Left hindlimb (tissue), 1 donor: ENCODE data around the gene EYA3.

Source experiments
- DNase-seq: peaks from one replicate; pipeline ENCODE4 v3.0.0-alpha.2; 2018

The EYA3 gene

DNA sequence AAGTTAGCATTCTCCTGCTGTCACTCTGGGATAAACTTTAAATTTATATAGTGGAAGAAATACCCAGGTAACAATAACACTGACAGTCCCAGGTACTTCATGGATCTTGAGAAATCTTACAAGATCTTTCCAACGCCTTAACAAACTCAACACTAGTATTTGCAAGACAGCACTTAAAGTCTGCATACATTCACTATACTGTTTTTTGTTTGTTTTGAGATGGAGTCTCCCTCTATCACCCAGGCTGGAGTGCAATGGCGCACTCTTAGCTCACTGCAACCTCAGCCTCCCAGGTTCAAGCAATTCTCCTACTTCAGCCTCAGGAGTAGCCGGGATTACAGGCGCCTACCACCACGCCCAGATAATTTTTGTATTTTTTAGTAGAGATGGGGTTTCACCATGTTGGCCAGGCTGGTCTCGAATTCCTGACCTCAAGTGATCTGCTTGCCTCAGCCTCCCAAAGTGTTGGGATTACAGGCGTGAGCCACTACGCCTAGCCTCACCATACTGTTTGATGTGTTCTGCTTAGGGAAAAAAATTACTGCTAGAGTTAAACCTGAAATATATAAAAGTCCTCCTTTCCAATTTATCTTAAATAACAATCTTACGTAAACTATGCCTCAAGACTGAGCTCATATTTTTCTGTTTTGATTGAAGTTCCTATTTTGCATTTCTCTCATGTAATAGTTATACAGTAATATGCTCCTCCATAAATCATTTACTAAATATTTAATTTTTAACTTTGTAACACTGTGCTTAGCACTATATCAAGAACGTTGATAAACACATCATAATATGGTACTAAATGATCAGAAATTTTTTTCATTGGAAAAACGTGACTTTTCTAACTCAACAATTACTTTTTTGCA is 17.5 kb downstream of the EYA3 start:
- DNase-seq, result no peak

DNA sequence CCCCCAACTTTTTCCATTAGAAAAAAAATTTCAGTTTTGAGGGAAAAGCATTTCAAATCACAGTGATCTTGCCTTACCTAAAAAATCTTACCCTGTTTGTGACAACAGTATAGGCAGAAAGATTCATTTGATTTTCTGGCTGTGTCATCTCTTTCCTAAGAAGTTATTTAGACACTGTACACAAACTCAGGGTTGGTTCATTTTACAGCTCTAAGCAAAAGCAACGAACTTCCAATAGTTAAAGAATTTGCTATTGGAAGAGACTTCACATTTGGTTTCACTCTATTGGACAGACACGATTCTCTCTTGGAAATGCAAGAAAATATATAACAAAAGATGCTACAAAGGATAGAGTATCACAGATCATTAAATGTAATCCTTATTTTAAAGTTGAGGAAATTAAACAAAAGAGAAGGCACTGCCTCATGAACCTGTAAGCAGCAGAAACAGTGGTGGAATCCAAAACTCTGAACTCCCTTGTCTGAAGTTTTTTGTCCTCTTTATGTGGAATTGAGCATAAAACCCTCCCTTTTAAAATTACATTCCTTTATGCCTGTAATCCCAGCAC is 20.8 kb downstream of the EYA3 start:
- no peak for DNase-seq

DNA sequence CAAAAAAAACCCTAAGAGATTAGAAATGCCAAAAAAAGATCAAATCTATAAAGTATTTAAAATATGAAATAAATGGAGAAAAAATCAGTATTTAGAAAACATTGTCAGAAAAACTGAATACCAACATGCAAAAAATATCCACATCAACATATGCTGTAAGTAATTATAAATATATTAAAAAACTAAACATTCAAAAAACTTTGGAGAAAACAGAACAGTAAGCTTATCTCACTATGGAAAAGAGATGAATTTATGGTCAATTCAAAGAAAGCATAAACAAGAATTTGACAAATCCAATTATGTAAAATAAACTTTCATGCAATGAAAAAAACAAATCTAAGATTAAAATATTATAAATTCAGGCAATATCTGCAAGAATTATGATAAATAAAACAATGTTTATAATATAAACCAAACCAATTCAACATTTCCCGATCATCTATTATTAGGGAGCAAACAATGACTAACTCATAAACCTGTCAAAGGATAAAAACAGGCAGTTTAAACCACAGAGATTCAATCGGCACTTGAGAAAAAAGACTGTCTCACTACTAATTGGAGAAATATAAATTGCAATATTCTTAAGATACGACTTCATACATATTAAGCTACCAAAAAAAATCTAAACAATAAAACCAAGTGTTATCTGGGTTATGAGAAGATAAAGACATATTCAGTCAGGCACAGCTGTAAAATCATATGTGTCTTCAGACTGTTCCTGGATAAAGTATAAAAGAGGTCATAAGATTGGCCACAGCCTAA is 21.8 kb downstream of the EYA3 start:
- no peak for DNase-seq

DNA sequence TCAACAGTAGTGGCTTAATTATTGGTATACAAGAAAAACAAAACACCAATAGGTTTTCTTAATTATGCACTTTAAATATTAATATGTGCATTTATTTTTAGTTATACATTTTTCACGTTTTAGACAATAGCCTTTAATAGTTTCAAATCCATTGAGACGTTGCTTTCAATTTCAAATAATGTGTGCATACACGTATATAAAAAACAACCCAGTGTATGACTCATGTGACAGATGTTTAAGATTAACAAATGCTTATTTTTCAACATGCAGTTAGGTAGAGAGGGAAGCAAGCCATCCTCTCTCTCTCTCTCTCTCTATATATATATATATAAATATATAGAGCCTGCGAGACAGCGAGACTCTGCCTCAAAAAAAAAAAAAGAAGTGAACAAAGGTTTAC is 24.3 kb downstream of the EYA3 start:
- DNase-seq, result no peak

DNA sequence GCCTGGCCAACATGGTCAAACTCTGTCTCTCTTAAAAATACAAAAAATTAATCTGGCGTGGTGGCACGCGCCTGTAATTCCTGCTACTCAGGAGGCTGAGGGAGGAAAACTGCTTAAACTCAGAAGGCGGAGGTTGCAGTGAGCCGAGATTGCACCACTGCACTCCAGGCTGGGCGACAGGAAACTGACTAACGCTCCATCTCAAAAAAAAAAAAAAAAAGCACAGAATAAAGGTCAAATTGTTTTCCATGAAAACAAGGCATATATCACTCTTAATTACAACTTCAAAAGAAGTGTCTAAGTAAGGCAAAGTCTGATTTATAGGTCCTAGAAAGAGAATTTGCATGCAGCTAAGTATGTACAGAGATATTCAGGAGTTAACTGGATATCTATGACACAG is 25.6 kb downstream of the EYA3 start:
- no peak for DNase-seq

DNA sequence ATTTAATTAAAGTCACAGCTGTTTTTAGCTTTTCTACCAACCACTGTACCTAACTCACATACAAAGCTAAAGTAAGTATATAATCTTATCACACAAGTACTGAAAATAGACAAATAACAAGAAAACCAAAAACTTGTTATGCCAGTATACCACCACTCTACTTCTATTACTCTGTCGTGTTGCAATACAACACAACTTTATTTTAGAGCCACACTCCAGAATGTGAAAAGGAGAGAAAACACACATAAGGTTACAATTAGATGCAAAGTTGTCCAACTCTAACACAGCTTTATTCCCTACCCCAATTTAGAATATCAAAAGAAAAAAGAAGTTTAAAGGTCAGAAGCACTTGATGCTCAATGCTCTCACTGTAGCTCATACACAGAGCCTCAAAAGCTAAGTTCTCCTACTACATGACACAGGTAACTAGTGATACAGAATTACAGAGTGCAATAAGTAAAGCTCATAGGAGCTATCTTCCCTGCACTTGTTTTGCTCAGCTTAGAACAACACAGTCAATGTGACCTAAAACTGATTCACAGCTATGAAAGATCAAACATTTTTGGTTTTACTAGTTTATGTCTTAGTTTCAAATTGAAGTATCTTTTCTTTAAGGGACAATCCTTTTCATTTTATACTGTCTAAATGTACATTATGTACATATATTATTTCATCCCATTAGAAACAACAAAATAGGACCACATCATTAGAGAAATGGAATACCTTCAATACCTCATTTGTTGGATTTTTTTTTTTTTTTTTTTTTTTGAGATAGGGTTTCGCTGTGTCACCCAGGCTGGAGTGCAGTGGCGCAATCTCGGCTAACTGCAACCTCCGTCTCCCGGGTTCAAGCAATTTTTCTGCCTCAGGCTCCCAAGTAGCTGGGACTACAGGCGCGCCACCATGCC is 29.2 kb downstream of the EYA3 start:
- no peak for DNase-seq

DNA sequence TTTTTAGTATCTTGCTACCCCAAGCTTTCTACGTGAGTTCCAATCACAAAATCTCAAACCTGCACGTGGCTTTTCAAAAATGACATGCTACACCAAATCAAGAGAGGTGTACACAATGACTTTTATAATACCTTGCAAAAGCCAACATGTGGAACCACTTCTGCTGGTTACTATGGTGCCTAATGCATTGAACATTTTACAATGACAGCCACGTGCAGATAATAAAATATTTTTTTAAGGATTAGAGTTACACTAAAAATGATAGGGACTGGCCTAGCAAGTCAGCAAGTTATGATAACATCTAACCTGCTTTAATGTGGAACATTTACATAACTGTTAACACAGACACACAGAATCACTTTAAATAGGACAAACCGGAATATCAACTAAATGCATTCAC is 30.2 kb downstream of the EYA3 start:
- DNase-seq, result no peak

DNA sequence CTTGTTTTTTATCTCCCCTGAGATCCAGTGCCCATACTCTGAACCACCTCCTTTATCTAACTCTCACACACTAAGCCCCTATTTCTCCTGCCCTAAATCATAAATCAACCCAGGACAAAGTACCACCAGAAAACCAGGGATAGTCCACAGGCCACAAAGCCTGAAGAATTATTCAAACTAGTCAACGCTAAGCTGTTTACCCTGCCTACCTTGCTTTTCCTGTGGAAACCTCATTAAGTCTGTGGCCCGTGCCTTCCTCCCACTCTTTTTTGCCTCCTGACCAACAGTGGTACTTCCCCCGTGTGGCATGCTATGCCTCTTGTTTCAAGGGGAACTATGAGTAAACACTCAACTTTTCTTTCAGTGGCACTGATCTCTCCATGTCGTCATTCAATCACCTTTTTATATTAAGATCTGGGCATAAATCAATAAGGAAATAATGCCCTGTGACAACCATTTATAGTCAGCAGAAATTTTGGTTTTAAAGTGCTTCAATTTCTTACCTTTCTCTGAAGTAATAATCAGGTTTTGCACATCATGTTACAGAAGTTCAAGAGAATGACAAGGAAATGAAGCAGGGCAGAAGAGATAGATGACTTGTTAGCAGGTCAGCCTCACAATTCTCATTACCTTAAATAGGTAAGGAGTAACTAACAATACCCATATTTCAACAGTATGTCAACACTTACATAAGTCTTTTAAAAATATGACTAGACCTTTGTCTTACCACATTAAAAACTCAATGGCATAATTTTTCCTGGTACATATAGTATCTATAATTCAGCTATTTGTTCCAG is 32.1 kb downstream of the EYA3 start:
- no peak for DNase-seq

DNA sequence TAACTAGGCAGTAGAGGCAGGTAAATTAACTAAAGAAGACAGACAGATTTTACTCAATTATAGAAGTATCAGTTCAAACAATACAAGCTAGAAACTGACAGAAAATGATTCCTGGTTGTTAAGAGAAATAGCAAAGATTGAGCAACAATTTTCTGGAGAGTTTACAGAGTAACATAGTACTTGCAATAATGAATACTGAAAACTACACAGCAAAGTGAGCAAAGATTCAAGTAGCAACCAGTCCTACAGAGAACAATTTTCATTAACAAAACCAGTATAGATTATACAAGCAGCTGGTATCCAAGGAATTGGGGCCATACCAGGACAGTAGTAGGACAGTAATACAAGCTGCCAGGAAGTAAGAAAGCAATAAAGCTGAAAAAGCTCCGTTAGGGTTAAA is 37.6 kb downstream of the EYA3 start:
- DNase-seq, result no peak

DNA sequence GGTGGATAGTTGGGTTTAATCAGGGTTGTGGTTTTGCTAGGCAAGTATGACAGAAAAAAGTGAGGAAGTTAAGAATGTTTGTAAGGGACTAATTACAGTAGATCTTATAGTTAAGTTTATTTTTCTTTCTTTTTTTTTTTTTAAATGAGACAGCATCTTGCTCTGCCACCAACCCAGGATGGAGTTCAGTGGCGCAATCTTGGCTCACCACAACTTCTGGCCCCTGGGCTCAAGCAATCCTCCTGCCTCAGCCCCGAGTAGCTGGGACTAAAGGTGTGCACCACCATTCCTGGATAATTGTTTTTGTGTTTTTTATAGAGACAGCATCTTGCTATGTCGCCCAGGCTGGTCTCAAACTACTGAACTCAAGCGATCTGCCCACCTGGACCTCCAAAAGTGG is 41.7 kb downstream of the EYA3 start:
- DNase-seq, result no peak

DNA sequence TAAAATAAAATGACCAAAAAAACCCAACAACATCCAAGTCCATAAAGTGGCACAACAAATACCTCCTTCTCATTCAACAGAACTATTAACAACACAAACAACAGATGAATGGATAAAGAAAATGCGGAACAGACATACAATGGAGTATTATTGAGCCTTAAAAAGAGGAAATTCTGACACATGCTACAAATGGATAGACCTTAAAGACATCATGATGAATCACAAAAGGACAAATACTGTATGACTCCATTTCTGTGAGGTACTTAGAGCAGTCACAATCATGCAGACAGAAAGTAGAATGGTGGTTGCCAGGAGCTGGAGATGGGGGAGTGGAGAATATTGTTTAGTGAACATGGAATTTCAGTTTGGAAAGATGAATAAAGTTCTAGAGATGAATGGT is 42.6 kb downstream of the EYA3 start:
- no peak for DNase-seq

DNA sequence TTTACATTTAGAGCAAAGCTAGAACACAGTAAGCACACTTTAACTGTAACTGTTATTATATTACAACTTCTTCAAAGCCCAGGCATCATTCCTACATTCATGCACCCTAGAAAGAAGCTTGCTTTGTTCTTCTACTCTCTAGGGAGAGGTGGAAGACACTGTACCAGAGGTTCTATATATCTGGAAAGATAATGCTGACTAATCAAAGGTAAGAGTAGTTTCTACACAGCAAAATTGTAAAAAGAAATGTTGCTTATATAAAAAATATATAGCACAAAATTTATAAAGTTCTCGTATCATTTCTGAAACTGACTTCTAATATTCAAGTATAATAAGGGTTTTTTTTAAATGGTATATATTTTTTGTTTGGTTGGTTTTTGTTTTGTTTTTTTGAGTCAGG is 44.0 kb downstream of the EYA3 start:
- DNase-seq, result no peak

DNA sequence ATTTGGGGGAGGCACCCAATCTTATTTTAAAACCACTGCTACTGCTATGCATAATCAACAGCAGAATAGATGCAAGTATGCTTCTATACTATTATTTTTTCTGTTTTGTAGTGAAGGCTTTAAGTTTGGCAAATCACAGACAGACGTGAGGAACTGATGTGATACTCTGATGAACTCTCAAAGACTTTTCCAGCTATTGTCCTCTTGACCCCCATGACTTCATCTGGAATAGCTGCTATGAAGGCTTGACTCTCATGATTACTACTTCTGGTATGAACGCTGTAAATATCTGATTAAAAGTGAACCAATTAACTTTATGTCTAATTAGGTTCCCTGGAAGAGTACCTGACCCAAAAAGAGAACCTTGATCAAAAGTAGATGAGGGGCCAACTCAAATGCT is 49.1 kb downstream of the EYA3 start:
- DNase-seq, result no peak

DNA sequence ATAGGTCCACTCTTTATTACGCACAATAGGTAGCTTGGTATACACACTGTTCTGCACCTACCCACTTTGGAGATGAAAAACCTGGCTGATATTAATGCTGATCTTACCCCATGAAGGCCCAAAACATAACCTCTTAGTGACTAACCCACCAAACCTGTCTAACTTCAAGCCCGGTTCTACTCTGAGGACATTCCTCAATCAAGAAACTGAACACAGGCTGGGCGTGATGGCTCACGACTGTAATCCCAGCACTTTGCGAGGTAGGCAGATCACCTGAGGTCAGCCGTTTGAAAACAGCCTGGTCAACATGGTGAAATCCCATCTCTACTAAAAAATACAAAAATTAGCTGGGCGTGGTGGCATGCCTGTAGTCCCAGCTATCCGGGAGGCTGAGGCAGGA is 50.5 kb downstream of the EYA3 start:
- no peak for DNase-seq

DNA sequence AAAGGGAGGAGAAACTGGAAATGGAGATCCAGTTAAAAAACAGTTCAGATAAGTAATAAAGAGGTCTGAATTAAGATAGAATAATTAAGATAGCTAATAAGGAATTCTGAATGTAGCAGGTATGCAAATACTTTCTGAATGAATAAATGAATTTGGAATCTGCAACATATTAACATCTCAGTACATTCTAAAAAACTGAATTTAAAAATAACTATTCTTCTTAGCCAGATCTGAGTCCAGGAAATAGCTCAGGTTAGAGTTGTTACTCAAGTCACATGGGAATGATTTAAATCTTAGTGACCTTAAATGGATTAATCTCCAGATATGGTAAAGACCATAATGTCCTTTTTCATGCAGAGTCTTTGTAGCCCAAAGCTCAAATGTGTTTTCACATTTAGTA is 51.2 kb downstream of the EYA3 start:
- DNase-seq, result no peak

DNA sequence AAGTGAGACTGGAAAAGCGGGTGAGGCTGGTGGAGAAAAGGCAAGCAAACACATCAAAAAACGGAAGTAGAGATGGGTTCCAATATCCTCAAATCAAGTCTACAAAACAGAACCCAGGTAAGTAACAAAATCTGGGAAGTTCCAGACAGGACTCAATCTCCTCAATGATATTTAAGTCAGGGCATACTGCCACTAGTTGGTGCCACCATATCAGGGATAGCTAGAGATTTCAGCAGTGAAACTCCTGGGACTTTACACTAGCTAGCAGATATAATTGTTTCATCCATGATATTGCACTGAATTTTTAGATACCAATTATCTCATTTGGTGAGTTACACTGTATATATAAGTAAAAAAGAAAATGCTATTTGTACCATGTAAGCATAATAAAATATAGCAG is 52.0 kb downstream of the EYA3 start:
- no peak for DNase-seq

DNA sequence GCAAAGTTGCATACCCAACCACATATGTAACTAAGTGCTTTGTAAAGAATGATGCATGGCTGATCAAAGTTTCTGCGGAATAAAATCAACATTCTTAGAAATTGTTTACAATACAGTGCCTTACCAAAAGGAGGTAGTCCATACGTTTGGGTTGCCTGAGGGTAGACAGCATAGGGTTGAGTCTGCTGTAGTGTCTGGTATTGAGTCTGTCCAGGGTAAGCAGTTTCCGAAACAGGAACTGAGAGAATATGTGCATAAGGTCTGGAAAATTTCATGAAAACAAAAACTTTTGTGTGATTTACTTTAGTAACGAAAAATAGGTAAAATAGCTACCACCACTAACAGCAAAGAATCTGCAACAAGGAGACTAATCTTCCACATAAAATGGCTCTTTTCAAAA is 53.0 kb downstream of the EYA3 start:
- no peak for DNase-seq

DNA sequence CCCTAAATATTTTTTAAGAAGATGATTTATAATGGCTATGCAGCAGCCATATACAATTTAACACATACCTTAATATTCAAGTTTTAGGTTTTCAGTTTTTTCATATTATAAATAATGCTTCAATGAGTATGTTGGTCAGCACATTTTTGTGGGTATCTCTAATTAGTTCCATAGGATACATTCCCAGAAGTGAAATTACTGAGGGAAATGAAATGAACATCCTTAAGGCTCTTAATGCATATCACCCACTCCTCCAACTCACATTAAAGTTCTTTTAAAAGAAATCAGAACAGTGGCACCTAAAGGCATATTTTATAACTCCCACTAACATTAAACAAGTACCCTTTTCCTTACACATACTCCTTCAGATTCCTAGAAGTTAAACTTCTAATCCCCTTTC is 56.1 kb downstream of the EYA3 start:
- DNase-seq, result no peak

DNA sequence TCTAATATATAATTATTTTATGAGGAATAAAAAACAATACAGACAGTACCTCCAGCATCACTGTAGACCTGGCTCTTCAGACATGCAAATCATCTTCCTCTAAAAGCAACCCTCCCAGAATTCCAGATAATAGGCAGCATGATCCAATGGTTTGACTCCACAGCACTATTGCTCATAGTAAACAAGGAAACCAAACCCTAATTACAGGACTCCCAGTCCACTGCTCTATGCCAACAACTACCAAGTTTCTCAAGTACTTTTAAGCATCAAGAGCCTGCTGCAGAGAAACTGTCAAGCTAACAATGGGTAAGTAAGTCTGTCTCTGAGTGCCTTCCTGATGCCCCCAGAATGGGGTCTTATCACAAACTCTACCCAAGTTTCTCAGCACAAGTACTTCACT is 57.2 kb downstream of the EYA3 start:
- no peak for DNase-seq

DNA sequence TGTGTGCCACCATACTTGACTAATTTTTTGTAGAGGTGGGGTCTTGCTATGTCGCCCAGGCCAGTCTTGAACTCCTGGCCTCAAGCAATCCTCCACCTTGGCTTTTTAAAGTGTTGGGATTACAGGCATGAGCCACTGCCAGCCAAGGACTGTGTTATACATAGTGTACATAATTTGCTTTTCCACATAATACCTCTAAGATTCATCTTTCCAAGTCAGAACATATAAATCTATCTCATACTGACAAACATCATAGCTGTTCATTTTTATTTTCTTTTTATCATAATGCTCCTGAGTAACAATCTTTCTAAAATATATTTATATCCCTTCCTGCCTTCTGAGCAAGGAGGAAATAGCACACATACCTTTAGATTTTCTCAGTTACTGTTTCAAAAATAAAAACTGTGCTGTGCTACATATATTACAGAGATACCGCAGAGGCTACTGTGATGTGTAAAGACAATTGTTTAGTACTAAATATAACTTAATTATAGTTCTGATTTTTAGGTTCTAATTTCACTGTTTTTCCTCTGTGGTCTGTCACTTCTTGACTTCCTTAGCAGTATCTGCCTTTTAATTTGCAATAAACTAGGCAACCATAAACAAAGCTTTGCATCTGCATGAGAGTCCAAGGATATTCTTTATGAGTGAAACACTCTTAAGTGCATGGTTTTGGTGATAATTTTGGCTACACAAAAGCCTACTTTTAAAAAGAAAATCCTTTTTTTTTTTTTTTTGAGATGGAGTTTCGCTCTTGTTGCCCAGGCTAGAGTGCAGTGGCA is 59.3 kb downstream of the EYA3 start:
- no peak for DNase-seq

DNA sequence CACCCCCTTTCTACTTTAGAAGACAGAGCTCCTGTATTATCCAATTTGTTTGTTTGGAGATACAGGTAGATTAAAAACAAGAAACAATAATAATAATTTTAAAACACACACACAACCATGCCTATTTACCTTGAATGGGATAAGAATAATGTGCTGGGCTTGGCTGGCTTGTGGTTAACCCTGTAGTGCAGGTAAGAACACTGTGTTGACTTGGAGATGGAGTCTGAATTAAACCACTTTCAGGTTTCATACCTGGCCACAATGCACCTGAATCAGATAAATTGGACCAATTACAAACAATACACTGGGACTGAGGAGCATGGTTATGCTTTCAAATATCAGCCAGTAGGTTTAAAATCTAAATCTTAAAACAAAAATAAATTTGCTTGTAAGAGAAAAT is 60.8 kb downstream of the EYA3 start:
- DNase-seq, result no peak
